Putamen (tissue), 1 donor: ENCODE results near the gene TIGD4.
"Not testable (repeated sequence)": the region's sequence is repeated elsewhere in the genome, so short reads cannot be mapped to it uniquely, and the experiment has no call there.

ENCODE experiments used
- DNase-seq: peaks from one replicate; pipeline ENCODE4 v3.0.0-alpha.2; 2016; ENCODE audit warnings: low spot score

The TIGD4 gene

DNA sequence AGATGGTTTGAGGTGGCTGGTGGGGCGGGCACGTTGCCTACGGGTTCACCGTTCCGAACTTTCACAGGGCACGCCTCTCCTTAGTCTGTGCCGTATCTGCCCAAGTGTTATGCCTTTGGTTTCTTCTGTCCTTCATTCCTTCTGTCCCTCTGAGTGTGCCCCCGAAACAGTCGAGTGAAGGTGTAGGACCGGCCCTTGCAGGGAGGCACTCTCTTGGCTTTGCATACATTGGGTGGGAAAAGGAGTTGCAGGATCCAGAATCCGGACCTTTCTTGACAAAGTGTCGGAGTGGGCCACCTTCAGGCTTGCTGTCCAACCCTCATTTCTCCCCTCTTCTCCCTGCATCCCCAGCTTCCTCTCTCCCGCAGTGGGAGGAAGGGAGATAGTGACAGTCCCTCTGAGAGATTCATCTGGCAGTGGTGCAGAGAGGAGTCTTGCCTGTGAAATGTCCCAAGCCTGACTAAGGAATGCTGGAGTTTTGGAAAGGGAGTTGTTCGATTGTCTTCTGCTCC is 793 bp upstream of the TIGD4 start:
- DNase-seq: no peak

DNA sequence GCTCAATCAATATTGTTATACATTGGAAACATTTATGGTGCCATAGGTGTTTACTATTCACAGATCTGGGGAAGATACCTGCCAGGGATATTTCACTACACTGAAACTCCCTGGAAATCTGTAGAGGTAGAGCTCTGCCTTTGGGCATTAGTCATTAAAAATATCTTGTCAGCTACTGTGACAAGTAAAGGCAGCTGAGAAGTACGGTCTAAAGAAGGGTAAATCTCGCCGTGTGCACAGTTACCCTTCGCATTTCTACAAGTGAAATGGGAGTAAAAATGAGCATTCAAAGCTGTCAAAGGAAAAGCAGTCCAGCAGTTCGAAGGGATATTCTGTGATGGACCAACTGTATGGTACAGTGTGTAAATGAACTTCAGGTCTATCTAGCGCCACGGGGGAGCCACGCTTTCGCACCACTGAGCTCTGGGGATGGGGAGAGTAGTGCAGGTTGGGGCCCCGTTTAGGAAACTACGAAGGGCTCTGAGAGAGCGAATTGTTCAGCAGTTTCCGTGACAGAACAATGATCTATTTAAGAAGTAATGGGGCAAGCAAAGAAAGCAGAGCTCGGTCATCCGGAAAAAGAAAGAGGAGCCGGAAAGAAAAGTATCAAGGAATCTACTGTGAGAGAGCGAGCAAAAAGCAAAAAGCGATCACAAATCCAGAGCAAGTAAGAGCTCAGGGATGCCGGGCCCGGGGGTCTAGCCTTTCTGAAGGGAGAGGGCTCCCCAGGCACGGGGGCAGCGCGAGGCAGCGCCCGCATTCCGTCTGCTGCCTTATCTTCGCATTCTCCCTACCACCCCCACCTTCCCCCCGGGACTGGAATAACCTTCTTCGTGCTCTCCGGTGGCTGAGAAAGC is 646 bp downstream of the TIGD4 start:
- DNase-seq: peak; percentile 42

DNA sequence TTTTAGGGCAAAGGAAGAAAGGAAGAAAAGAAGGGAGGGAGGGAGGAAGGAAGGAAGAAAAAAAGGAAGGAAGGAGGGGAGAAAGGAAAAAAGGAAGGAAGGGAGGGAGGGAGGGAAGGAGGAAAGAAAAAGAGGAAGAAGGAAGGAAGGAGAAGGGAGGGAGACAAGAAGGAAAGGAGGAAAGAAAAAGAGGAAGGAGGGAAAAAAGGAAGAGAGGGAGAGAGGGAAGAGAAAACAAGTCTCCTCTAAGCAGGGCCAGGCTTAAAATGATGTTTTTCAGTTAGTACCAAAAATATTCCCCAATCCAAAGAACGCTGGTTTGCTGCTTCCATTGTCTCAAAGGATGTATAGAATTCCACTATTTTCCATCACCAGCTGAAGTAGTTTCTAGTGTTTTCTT is 2.0 kb downstream of the TIGD4 start:
- no peak for DNase-seq

DNA sequence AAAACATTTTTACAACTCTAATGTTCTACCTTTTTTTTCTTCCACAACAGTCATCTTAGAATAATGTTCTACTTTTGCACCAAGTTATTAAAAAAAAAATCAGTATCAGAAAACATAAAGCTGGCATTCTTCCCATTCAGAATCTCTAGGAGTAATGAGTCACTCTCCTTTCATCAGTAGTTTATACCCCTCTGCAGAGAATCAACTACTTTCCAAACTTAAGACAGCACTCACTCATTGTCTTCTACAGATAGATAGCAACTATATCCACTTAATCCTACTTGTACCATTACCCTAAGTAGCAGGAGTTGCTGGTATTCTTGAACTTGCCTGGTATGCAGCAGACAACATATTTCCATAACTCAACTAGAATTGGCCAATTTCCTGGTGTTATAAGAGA is 3.2 kb downstream of the TIGD4 start:
- no peak for DNase-seq

DNA sequence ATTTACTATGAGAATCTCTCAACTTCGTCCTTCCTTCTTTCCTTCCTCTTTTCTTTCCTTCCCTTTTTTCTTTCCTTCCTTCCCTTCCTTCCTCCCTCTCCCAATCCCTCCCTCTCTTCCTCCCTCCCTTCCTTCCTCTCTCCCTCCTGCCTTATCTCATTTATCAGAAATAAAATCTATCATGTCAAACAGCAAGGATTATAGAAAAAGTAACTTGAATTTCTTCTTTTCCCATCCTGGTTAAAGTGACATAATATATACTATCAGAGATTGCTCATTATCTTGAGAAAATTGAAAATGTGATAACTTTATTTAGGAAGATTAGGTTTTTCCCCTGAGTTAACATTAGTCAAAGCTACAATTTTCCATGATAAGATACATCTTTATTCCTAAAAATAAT is 5.6 kb downstream of the TIGD4 start:
- no peak for DNase-seq

DNA sequence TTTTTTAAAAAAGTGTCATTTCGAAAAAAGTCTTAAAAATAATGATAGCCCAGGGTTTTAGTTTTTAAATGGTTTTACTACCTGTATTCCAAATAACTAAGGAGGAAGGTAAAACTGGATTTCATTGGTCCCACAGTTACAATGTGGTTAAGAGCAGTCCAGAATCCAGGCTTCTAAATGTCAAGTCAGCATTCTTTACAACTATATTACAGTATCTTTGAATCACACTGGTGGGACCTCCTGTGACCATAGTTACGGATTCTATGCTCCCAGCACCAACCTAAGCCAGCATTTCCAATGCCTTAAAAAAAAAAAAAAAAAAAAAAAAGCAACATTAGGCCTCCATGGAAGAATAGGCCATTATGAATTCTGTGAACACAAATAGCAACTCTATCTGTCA is 6.2 kb downstream of the TIGD4 start:
- DNase-seq: no peak

DNA sequence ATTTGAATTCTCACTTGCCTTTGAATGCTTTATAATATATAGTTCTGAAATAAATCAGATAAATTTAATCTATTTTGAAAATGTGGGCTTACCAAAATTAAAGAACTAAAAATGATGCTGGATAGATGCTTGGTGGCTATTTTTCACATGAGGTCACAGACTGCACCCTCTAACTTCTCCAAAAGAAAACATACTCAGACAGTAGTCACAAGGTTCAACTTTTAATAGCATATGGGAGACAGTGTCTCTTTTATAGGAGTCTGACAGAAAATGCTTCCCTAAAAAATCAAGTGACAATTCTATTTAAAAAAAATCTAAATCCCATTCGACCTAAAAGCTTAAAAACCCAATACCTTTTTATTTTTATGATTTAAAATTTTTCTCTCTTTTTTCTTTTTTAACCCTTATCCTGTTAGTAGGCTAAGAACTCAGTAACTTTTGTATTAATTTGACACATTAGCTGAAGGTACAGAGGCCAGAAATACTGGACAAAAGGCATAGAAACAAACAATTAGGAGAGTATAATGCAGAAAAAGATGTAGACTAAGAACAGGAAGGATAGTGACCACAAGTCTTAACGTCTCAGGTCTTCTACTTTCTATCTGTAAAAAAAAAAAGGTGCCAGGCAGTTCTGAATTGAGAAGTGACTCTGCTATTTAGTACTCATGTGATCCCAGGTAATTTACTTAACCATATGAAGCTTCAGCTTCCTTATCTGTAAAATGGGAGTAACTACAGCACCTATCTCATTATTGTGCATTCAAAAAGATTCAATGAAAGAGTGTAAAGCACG is 7.6 kb downstream of the TIGD4 start:
- no peak for DNase-seq

DNA sequence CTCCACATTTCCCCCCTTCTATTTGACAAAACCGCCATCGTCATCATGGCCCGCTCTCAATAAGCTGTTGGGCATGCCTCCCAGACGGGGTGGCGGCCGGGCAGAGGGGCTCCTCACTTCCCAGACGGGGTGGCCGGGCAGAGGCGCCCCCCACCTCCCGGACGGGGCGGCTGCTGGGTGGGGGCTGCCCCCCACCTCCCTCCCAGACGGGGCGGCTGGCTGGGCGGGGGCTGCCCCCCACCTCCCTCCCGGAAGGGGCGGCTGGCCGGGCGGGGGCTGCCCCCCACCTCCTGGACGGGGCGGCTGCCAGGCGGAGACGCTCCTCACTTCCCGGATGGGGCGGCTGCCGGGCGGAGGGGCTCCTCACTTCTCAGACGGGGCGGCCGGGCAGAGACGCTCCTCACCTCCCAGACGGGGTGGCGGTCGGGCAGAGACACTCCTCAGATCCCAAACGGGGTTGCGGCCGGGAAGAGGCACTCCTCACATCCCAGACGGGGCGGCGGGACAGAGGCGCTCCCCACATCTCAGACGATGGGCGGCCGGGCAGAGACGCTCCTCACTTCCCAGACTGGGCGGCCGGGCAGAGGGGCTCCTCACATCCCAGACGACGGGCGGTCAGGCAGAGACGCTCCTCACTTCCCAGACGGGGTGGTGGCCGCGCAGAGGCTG is 14.3 kb downstream of the TIGD4 start:
- not testable (repeated sequence) for DNase-seq

DNA sequence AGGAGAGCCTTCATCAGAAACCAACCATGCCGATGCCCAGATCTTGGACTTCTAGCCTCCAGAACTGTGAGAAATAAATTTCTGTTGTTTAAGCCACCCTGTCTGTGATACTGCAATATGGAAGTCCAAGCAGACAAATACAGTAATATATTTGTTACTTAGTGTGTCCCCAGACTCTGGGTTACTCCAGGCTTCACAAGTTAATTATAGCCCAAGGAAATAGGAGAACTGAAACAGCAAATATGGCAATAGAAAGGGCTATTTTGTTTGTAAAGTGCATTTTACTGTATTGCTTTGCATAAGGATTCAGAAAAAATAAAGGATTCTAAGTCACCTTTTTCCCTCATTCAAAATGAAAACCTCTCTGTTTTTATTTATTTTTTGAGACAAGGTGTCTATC is 15.7 kb downstream of the TIGD4 start:
- DNase-seq: no peak

DNA sequence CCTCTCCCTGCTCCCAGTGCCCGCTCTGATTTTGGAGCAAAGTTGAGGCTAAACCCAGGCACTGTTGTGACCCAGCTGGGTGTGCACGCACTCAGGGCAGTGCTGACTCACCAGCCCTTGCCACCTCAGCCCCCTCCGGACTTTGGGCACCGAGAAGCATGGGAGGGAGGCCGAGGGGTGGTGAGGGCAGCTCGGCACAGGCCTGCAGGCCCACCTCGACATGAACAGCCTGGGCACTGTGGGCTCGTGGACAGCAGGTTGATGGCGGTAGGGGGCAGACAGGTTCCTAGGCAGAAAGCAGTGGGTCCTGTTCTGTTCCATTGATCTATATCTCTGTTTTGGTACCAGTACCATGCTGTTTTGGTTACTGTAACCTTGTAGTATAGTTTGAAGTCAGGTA is 30.9 kb downstream of the TIGD4 start:
- DNase-seq: no peak

DNA sequence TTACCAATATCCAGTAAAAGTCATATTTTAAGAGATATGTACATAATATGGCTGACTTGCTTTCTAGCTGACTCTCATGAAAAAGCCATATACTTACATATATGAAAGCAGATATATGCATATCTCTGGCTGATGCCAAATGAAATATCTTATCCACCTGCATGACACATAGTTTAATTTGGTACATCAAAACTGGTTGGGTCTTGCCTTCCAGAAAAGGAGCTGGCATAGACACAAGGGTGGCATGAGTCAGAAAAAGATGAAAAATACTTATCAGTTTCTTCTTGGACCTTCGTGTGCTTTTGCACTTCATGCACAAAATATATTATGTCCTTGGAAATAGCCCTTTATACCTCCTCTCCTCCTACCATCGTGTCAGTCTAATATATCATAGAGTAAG is 32.1 kb downstream of the TIGD4 start:
- DNase-seq: no peak

DNA sequence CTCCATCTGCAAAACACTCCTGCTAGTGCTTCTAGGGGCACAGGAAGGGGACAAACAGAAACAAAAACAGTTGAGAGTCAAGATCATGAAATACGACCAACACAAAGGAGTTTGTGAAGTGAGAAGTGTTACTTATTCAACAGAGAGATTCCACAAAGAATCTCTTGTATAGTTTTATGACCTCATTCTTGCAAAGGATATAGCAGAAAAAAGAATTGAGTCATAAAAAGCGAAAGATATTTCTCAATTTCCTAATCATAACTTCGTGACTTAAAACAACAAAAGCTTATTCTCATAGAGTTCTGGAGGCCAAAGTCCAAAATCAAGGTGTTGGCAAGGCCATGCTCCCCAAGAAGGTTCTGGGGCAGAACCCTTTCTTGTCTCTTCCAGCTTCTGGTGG is 40.7 kb downstream of the TIGD4 start:
- DNase-seq: no peak

DNA sequence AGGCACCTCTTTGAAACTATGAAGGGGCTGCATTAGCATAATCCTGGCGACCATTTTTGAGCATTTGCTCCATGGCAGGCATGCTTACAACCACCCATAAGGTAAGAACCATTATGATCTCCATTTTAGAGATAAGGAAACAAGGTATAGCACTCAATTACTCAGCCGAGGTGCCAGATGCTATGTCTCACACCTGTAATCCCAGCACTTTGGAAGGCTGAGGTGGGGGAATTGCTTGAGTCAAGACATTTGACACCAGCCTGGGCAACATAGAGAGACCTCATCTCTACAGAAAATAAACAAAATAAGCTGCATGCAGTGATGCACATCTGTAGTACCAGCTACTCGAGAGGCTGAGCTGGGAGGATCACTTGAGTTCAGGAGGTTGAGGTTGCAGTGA is 43.6 kb downstream of the TIGD4 start:
- DNase-seq: no peak

DNA sequence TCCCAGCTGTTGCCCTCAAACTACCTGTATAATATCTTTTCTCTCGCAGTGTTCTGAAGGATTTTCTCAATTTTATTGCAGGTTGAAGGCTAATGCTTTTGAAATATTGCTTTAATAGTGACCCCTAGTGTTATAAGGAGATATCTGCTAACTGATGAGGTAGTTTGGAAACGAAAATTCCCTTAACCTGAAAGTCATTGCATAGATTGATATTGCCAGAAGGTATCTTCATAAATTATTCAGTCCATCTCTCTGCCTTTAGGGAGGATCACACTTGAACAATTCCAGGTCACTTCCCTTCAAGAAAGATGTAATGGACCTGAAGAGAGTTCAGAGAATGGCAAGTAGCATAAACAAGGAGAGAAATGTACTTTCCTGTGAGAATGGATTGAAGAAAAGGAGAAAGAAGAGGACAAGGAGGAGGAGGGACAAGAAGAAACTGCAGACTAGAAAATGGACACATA is 44.1 kb downstream of the TIGD4 start:
- no peak for DNase-seq

DNA sequence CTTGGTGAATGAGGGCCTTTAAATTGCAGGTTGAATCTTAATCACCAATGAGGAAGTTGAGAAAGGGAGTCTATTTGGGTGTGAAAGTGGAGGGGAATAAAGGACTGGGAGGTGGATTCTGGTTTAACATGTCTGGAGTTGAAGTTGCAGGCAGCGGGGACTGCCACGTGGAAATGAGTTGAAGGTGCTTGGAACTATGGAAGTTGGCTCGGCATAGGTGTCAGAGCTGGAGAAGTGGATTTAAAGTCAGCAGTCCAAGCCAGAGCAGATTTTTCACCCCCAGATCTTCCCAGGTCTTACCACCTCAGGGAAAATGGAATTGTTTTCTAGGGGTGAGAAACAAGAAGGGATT is 44.9 kb downstream of the TIGD4 start:
- no peak for DNase-seq

DNA sequence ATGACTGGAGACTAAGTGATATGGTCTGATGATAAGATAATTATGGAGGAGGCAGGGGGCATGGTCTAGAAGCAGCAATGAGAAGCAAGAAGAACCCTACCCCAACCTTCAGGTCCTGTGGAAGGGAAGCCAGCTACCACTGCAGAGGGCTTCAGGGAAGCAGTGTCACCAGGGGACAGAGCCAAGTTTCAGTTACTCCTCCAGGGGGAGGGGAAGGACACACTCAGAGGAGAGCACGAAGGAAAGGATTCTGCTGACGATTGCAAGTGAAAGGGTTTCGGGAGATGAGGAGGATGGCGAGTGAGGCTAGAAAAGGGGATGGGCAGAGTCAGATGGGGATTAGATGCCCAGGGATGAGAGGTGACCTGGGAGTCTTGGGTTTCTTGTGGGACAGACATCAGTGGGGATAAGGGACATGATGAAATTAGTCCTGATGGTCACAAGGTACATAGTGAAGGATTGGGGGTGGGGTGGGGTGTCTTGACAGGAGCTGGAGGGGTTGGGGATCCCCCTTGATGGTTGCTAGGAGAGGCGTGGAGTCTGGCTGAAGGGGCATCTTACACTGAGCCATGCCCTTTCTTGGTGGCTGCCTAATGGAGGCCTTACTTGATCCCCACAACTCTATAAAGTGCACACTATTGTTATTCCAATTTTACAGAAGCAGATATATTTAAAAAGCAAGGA is 45.4 kb downstream of the TIGD4 start:
- no peak for DNase-seq

DNA sequence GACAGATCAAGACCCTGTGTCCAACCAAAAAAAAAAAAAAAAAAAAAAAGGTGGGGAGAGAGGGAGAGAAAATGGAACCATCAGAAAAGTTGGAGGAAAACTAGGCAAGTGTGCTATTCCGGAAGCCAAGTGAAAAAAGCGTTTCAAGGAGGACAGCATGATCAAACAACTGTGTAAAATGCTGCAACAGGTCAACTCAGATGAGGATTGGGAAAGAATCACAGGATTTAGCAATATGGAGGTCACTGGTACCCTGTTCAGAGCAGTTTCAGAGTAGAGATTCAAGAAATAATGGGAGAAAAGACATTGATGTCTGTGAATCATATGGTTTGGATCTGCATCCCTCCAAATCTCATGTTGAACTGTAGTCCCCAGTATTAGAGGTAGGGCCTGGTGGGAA is 47.5 kb downstream of the TIGD4 start:
- no peak for DNase-seq

DNA sequence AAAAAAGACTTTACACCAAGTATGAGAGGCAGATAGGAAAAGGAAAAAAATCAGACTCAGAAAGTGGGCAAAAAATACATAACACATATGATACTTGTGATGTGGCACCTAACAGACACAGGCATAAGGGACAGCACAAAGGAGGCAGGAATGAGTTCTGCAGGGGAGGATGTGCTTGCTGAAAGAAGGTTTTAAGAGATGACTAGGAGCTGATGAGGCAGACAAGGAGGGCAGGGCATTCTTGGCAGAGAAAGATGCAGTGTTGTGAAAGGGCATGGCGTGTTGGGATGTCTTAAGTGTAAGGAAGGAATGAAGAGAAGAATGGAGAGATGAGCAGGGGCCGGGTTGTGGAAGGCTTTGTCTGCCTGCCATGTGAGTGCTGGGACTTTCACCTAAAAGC is 50.1 kb downstream of the TIGD4 start:
- DNase-seq: no peak

DNA sequence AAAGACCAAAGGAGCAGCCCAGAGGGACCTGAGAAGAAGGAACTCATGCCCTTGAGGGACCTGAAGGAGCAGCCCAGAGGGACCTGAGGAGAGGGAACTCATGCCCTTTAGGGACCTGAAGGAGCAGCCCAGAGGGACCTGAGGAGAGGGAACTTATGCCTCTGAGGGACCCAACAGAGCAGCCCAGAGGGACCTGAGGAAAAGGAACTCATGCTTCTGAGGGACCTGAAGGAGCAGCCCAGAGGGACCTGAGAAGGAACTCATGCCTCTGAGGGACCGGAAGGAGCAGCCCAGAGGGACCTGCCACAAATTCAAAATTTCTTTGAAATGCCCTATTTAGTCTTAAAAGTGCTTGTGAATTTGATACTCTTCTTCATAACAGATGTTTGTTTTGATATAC is 51.2 kb downstream of the TIGD4 start:
- no peak for DNase-seq

DNA sequence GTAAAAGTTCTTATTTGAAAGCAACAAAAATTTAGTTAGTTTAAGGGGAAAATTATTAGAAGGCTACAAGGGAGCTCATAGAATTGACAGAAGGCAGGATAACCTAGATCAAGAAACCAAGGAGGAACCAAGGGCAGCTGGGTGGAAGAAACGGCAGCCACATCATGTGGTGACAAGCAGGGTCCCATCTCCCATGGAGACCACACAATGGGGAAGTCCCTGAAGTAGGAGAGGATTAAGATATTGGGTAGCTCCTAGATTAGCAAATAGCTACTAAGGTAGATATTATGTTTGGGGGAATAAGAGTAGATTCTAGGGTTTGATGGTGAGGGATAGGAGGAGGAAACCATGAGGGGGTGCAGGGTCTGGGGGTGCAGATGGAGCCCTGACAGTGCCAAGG is 51.7 kb downstream of the TIGD4 start:
- DNase-seq: no peak

DNA sequence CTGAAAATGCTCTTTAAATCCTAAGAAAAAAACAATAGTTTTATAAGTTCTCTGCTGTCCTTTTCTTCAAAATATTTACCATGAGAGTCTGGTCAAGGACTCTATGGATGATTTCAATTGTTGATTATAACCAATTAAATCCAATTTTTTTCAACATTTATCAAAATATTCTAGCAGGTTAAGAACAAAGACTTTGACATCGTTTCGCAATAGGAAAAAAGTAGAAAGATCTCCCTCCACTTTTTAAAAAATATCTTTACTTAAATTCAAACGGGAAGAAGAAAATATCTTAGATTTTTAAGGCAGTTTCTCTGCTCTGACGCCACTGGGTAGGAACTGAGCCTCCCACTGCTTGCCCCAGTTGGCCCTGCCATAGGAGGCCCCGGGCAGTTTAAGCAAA is 55.0 kb downstream of the TIGD4 start:
- no peak for DNase-seq

DNA sequence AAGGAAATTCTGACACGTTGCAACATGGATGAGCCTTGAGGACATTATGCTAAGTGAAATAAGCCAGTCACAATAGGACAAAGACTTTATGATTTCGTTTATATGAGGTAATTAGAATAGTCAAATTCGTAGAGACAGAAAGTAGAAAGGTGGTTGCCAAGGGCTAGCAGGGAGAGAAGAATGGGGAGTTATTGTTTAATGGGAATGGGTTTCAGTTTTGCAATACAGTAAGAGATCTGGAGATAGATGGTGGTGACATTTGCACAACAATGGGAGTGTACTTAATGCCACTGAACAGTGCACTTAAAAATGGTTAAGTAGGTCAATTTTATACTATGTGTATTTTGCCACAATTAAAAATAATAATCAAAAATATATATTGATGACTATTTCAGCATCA is 56.3 kb downstream of the TIGD4 start:
- DNase-seq: no peak
